ENCODE results near the gene DHCR7.

DHCR7 gene

DNA sequence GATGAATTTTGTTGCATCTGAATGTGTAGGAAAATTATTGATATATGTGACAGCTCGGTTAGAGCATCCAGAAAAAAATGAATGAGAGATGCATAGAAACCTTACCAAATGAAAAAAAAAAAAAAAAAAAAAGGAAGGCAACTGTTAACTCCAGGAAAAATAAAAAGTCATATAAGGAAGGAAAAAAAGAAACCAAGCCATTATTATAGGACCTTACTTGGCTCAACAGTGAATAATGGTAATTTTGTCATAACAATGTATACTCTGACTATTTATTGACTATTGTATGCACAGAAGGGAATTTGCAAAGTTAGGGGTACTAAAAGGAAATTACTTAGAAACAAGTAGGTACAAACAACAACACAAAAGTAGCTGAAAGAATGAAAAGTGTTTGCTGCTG, 2.0 kb downstream of the DHCR7 start:
- TF ChIP-seq, protein P1, sequence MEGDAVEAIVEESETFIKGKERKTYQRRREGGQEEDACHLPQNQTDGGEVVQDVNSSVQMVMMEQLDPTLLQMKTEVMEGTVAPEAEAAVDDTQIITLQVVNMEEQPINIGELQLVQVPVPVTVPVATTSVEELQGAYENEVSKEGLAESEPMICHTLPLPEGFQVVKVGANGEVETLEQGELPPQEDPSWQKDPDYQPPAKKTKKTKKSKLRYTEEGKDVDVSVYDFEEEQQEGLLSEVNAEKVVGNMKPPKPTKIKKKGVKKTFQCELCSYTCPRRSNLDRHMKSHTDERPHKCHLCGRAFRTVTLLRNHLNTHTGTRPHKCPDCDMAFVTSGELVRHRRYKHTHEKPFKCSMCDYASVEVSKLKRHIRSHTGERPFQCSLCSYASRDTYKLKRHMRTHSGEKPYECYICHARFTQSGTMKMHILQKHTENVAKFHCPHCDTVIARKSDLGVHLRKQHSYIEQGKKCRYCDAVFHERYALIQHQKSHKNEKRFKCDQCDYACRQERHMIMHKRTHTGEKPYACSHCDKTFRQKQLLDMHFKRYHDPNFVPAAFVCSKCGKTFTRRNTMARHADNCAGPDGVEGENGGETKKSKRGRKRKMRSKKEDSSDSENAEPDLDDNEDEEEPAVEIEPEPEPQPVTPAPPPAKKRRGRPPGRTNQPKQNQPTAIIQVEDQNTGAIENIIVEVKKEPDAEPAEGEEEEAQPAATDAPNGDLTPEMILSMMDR (IDR thresholded peaks at IDR 0.05; ENCODE audit: borderline replicate concordance, control extremely low read depth, extremely low read depth, insufficient read depth, missing control alignments): no peak
- no peak for DNase-seq (ENCODE audit: low spot score)
- in situ Hi-C loops (cut with MboI; ENCODE audit: low sequenced_read_pairs, unreplicated experiment): no loop called here

DNA sequence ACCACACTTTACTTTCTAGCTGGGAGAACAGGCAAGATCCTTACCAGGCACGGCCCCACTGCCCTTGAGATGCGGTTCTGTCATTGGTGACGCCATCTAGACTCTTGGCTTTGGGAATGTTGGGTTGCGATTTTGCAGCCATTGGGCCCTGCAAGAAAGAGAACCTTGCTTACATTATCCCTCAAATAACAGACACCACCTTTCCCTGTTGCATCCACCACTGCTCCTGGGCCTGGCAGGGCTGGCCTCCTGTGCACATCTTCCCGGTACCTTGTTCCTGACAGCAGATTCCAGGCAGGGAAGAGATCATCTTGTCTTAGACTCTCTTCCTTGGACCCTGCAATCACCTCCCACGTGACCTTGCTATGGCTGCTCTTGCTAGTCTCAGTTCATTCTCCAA, 3.4 kb downstream of the DHCR7 start:
- TF ChIP-seq, protein P1 (IDR thresholded peaks at IDR 0.05; ENCODE audit: borderline replicate concordance, control extremely low read depth, extremely low read depth, insufficient read depth, missing control alignments): no peak
- DNase-seq (ENCODE audit: low spot score): no peak
- in situ Hi-C loops (cut with MboI; ENCODE audit: low sequenced_read_pairs, unreplicated experiment): no loop called here

DNA sequence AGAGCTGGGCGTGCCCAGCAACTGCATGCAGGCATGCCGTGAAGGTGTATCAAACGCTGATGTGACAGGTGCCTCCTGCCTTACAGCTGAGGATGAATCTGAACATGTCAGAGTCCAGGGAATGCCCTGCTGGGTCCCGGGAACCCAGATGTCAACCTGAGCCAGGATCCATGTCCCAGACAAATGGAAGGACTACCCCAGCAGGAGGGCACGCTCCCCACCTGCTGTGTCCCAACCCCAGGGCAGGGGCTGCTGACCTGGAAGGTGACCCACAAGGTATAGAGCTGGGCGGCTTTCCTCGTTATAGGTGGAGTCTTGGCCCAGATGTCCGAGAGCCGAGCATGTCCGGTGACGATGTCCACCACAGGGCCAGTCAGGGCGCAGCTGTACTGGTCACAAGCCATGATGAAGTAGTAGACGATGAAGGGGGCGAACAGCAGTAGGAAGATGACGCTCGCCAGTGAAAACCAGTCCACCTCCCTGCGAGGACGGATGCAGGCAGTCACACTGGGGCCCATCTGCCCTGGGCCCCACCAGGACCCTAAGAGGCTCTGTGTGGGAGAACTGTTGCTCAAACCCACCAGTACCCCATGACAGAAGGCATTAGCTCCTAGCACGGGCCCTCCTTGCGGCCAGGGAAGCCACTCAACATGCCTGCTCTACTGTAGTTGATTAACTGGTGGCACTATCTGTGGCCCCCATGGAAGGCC, 4.3 kb downstream of the DHCR7 start:
- in situ Hi-C loops (cut with MboI; ENCODE audit: low sequenced_read_pairs, unreplicated experiment): no loop called here
- TF ChIP-seq, protein P1 (IDR thresholded peaks at IDR 0.05; ENCODE audit: borderline replicate concordance, control extremely low read depth, extremely low read depth, insufficient read depth, missing control alignments): no peak
- DNase-seq (ENCODE audit: low spot score): no peak

GRCh38 chr11:71442880-71443279, 5.3 kb downstream of the DHCR7 start:
- TF ChIP-seq, protein P1 (IDR thresholded peaks at IDR 0.05; ENCODE audit: borderline replicate concordance, control extremely low read depth, extremely low read depth, insufficient read depth, missing control alignments): no peak
- no peak for DNase-seq (ENCODE audit: low spot score)
- in situ Hi-C loops (cut with MboI; ENCODE audit: low sequenced_read_pairs, unreplicated experiment): no loop called here

GRCh38 chr11:71442123-71442522, 6.1 kb downstream of the DHCR7 start:
- no peak for DNase-seq (ENCODE audit: low spot score)
- in situ Hi-C loops (cut with MboI; ENCODE audit: low sequenced_read_pairs, unreplicated experiment): no loop called here
- TF ChIP-seq, protein P1 (IDR thresholded peaks at IDR 0.05; ENCODE audit: borderline replicate concordance, control extremely low read depth, extremely low read depth, insufficient read depth, missing control alignments): no peak

- no peak for DNase-seq (ENCODE audit: low spot score)
- TF ChIP-seq, protein P1 (IDR thresholded peaks at IDR 0.05; ENCODE audit: borderline replicate concordance, control extremely low read depth, extremely low read depth, insufficient read depth, missing control alignments): no peak
- in situ Hi-C loops (cut with MboI; ENCODE audit: low sequenced_read_pairs, unreplicated experiment): no loop called here
Measured at GRCh38 chr11:71441251-71441650, 6.9 kb downstream of the DHCR7 start.
